Fibroblast of lung (primary cell): ENCODE measurements around the gene WFDC2.

Experiments
- CTCF ChIP-seq, 2 donors: IDR thresholded peaks in 1 of 2; conservative IDR thresholded peaks in 1 of 2; 1 replicate in 1 of 2; 2 replicates in 1 of 2; pipeline ENCODE4 v1.5.1; 2011 to 2012; ENCODE audit warnings: low read length in 2 of 2, control low read depth in 1 of 2, inconsistent platforms in 1 of 2, low read depth in 1 of 2, mild to moderate bottlenecking in 1 of 2
- EZH2 ChIP-seq: IDR thresholded peaks from 2 replicates; pipeline ENCODE4 v1.5.1; 2012; ENCODE audit warnings: low read length, control low read depth, mild to moderate bottlenecking; ENCODE audit errors: missing control alignments

GRCh38 chr20:45429618-45430017 is 39.9 kb upstream of the WFDC2 start:
- no peak for TF ChIP-seq CTCF (conservative IDR thresholded peaks at IDR 0.05 in 1 of 2, IDR thresholded peaks at IDR 0.05 in 1 of 2; ENCODE audit: low read depth in 1 of 2, low read length in 2 of 2)
- TF ChIP-seq EZH2 = no peak
